GM23248 (cell line): Measurements from ENCODE around the gene SEPTIN2. TPM values are rescaled to one million over a fixed set of nuclear protein-coding genes. Genes with fewer than 3 reads are reported as not detected.
"Not testable (repeated sequence)": the region's sequence is repeated elsewhere in the genome, so short reads cannot be mapped to it uniquely, and the experiment has no call there.

Experiments used
- DNase-seq: peaks from one replicate; pipeline ENCODE4 v3.0.0-alpha.2; 2015
- H2AFZ ChIP-seq: fragments of 200-600 bp; sonication (generic); 2 replicates; pipeline ENCODE4 v1.6.1; 2016; ENCODE audit warnings: antibody characterized with exemption
- H3F3A ChIP-seq: fragments of 200-600 bp; sonication (generic); 2 replicates; pipeline ENCODE4 v1.6.1; 2016; ENCODE audit warnings: mild to moderate bottlenecking, antibody characterized with exemption, mixed run types; ENCODE audit not compliant: insufficient read depth
- H3K27ac ChIP-seq: fragments of 200-600 bp; sonication (generic); 2 replicates; pipeline ENCODE4 v1.5.1; 2016; ENCODE audit warnings: mild to moderate bottlenecking
- H3K27me3 ChIP-seq: fragments of 200-600 bp; sonication (generic); replicated peaks from 2 replicates; pipeline ENCODE4 v1.6.1; 2016; ENCODE audit warnings: mild to moderate bottlenecking; ENCODE audit not compliant: insufficient read depth
- H3K36me3 ChIP-seq: fragments of 200-600 bp; sonication (generic); 2 replicates; pipeline ENCODE4 v1.6.1; 2016; ENCODE audit warnings: low read depth, mild to moderate bottlenecking
- H3K4me1 ChIP-seq: fragments of 200-600 bp; sonication (generic); 2 replicates; pipeline ENCODE4 v1.6.1; 2016; ENCODE audit warnings: mild to moderate bottlenecking; ENCODE audit not compliant: insufficient read depth
- H3K4me2 ChIP-seq: fragments of 200-600 bp; sonication (generic); one replicate; pipeline ENCODE4 v1.6.1; 2016; ENCODE audit warnings: mild to moderate bottlenecking; ENCODE audit not compliant: unreplicated experiment
- H3K4me3 ChIP-seq: fragments of 200-600 bp; sonication (generic); 2 replicates; pipeline ENCODE4 v1.5.1; 2016; ENCODE audit warnings: mild to moderate bottlenecking
- H3K79me2 ChIP-seq: fragments of 200-600 bp; sonication (generic); 2 replicates; pipeline ENCODE4 v1.6.1; 2016; ENCODE audit warnings: mild to moderate bottlenecking; ENCODE audit not compliant: insufficient read depth
- H3K9ac ChIP-seq: fragments of 200-600 bp; sonication (generic); 2 replicates; pipeline ENCODE4 v1.6.1; 2016; ENCODE audit warnings: mild to moderate bottlenecking
- H3K9me2 ChIP-seq: fragments of 200-600 bp; sonication (generic); 2 replicates; pipeline ENCODE4 v1.6.1; 2016; ENCODE audit warnings: mixed run types, mild to moderate bottlenecking, moderate library complexity; ENCODE audit not compliant: insufficient read depth
- H3K9me3 ChIP-seq: fragments of 200-600 bp; sonication (generic); one replicate; pipeline ENCODE4 v1.6.1; 2017; ENCODE audit warnings: low read depth
- H4K20me1 ChIP-seq: fragments of 200-600 bp; sonication (generic); 2 replicates; pipeline ENCODE4 v1.6.0; 2016; ENCODE audit not compliant: insufficient read depth
- EZH2 ChIP-seq: fragments of 200-600 bp; sonication (generic); IDR thresholded peaks from 2 replicates; pipeline ENCODE4 v1.6.1; 2018; ENCODE audit warnings: antibody characterized with exemption, mild to moderate bottlenecking; ENCODE audit not compliant: insufficient read depth, poor library complexity, severe bottlenecking
- EZH2phosphoT487 ChIP-seq: fragments of 200-600 bp; sonication (generic); IDR thresholded peaks from 2 replicates; pipeline ENCODE4 v1.6.1; 2018; ENCODE audit warnings: antibody characterized with exemption, moderate library complexity, mild to moderate bottlenecking, low read depth; ENCODE audit not compliant: insufficient read depth
- WGBS, 2 experiments: methylation state at CpG; one replicate each; pipeline ENCODE4 v1.1.6; 2015 to 2017; ENCODE audit warnings: low lambda C conversion rate in 2 of 2, low coverage in 1 of 2; ENCODE audit errors: missing lambda C conversion rate in 2 of 2; 5-methylcytosine and 5-hydroxymethylcytosine counted together
- in situ Hi-C: fragments of 300-500 bp; cut with MboI; formaldehyde crosslinking; loops from 2 replicates; pipeline ENCODE4 v1.15.0; 2020
- polyA plus RNA-seq: library from polyadenylated mRNA; unstranded; fragments of >200 nt; fragmentation: Nextera tagmentation; extraction: Ambion mirVana; gene quantifications from 2 replicates; pipeline ENCODE4 v1.2.1, GENCODE V29; 2016
- total RNA-seq: library from RNA; depleted of rRNA; stranded (reverse); fragments of >200 nt; shearing (Covaris generic); gene quantifications from 2 replicates; pipeline ENCODE4 v1.2.3, GENCODE V29; 2014

SEPTIN2 gene
- total and polyA plus RNA-seq, 2 experiments from 2014 or later = 499 to 512 TPM

DNA sequence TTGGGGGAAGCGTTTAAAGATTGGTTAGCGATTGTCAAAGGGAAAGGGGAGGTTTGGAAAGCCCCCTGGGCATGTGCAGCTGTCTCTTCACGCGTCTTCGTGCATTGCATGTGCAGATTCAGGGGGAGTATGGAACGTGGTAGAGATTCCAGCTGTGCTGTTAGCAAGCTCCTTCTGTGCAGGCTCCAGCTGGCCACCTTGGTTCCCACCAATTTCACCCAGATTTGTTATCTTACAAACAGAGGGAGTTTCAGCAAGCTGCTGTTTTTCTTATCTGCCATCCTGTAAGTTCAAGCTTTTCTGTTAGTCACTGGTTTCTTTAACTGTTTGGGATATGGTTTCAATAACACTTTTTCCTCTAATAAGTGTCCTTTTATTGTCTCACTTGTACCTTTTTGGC is 70.8 kb downstream of the SEPTIN2 start:
- 86 to 92% methylated on average over 6 of the region's 6 CpGs for whole genome bisulfite sequencing, 2 experiments
- Histone ChIP-seq H3K4me3 (no peak overlapping the region), H3K36me3 (no peaks in the 10 kb centered on the region), H2AFZ (no peak overlapping the region), H4K20me1 (0 out of 2 replicates have a peak, but pooled peaks cover 3% of the 10 kb centered on the region), H3K4me1 (no peaks in the 10 kb centered on the region), H3K27ac (no peak overlapping the region), H3F3A (peaks cover 4% of the 10 kb centered on the region; the same call in 1 of the 2 replicates), H3K27me3 (no peaks in the 10 kb centered on the region), H3K79me2 (peaks cover 96% of the 10 kb centered on the region), H3K9me2 (no peaks in the 10 kb centered on the region), H3K9ac (no peak overlapping the region), H3K4me2 (no peak overlapping the region), H3K9me3 (no peaks in the 10 kb centered on the region)
- TF ChIP-seq EZH2 (no peak), EZH2phosphoT487 (no peak)
- no peak for DNase-seq
- in situ Hi-C loops = no loop called here

- TF ChIP-seq EZH2 (no peak), EZH2phosphoT487 (no peak)
- 0 out of 2 replicates have a peak, but pooled peaks cover 3% of the 10 kb centered on the region for H4K20me1 ChIP-seq
- peaks cover 81% of the 10 kb centered on the region for H3K79me2 ChIP-seq
- H3K36me3 ChIP-seq = no peaks in the 10 kb centered on the region
- H3K27ac ChIP-seq = no peak overlapping the region
- H3K9me2 ChIP-seq = no peaks in the 10 kb centered on the region
- 97 to 98% methylated on average over 2 of the region's 2 CpGs for WGBS, 2 experiments
- in situ Hi-C loops = no loop called here
- no peak overlapping the region for H3K4me3 ChIP-seq
- no peak overlapping the region for H3K4me2 ChIP-seq
- DNase-seq = peak; percentile 32
- no peaks in the 10 kb centered on the region for H3K9me3 ChIP-seq
- H2AFZ ChIP-seq = no peak overlapping the region
- no peaks in the 10 kb centered on the region for H3F3A ChIP-seq
- H3K4me1 ChIP-seq = no peaks in the 10 kb centered on the region
- H3K9ac ChIP-seq = no peak overlapping the region
- no peaks in the 10 kb centered on the region for H3K27me3 ChIP-seq
These were observed 74.0 kb downstream of the SEPTIN2 start for GRCh38 chr2:241389697-241390096.

DNA sequence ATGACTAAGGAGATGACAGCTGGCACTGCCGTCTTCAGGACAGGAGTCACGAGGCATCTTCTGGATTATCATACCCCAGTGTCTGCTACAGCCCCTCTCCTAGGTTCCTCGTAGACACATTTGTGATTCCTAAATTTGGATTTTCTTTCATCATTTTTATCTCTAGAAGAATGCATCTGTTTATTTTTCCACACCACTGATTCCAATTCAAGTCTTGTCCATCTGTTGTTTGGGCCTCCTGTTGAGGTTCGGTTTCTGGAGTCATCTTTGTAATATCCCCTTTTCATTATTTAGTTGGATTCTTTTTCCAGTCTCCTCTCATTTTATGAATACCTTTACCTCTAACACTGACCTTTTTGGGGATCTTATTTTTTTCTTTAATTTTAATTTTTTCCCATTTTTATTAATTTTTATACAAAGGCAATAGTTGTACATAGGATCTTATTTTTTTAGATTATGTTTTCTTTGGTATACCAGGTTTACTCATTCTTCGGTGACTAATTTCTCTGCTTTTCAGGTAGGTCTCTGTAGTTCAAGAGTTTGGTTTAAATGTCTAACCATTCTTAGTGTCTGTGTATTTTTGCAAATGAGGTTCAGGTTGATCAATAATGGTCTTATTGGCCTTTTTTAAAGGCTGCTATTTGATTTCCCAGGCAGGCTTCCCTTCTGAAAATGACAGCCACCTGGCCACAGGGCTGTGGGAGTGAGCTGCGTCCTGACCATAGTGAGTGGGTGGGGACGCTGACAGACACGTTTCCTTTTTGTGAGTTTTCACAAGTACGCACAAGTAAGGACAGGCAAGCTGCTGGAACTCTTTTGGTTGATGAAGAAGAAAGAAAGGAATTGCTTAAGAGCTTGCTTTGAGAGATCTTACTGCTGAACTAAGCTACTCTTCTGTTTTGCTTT is 74.8 kb downstream of the SEPTIN2 start:
- Histone ChIP-seq H3K4me1 (no peaks in the 10 kb centered on the region), H3K27ac (no peak overlapping the region), H3F3A (no peaks in the 10 kb centered on the region), H2AFZ (no peak overlapping the region), H3K36me3 (no peaks in the 10 kb centered on the region), H3K27me3 (no peaks in the 10 kb centered on the region), H3K9me2 (no peaks in the 10 kb centered on the region), H3K79me2 (peaks cover 78% of the 10 kb centered on the region), H3K9me3 (no peaks in the 10 kb centered on the region), H4K20me1 (peaks cover 5% of the 10 kb centered on the region; the same call in 1 of the 2 replicates), H3K9ac (no peak overlapping the region), H3K4me3 (no peak overlapping the region), H3K4me2 (no peak overlapping the region)
- in situ Hi-C loops = no loop called here
- no peak for TF ChIP-seq EZH2phosphoT487
- no peak for TF ChIP-seq EZH2
- DNase-seq = no peak
- 97% methylated on average over 9 of the region's 9 CpGs for WGBS, 2 experiments

GRCh38 chr2:241391892-241392665 is 76.4 kb downstream of the SEPTIN2 start:
- no peak overlapping the region for H2AFZ ChIP-seq
- 74 to 80% methylated on average over 6 of the region's 6 CpGs for WGBS, 2 experiments
- H3F3A ChIP-seq = no peaks in the 10 kb centered on the region
- TF ChIP-seq EZH2 (no peak), EZH2phosphoT487 (no peak)
- H3K36me3 ChIP-seq = no peaks in the 10 kb centered on the region
- H3K27me3 ChIP-seq = no peaks in the 10 kb centered on the region
- H3K9me2 ChIP-seq = no peaks in the 10 kb centered on the region
- peaks cover 6% of the 10 kb centered on the region; the same call in 1 of the 2 replicates for H4K20me1 ChIP-seq
- no peak overlapping the region for H3K4me2 ChIP-seq
- no peak overlapping the region for H3K4me3 ChIP-seq
- H3K27ac ChIP-seq = no peak overlapping the region
- peaks cover 64% of the 10 kb centered on the region for H3K79me2 ChIP-seq
- in situ Hi-C loops = no loop called here
- no peaks in the 10 kb centered on the region for H3K9me3 ChIP-seq
- no peaks in the 10 kb centered on the region for H3K4me1 ChIP-seq
- DNase-seq = peak; percentile 60
- no peak overlapping the region for H3K9ac ChIP-seq

DNA sequence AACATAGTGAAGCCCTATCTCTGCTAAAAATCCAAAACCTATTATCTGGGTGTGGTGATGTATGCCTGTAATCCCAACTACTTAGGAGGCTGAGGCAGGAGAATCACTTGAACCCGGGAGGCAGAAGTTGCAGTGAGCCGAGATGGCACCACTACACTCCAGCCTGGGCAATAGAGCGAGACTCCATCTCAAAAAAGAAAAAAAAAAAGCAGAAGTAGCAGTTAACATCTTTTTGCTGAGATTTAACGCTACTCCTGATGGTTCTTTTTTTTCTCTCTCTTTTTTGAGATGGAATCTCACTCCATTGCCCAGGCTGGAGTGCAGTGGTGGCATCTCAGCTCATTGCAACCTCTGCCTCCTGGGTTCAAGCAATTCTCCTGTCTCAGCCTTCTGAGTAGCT is 77.0 kb downstream of the SEPTIN2 start:
- DNase-seq, H3K9me3 ChIP-seq, H2AFZ ChIP-seq, H4K20me1 ChIP-seq, H3K27ac ChIP-seq, H3K4me2 ChIP-seq, H3K9ac ChIP-seq, H3K9me2 ChIP-seq, in situ Hi-C loops, H3K4me3 ChIP-seq, H3K4me1 ChIP-seq, H3K27me3 ChIP-seq, H3F3A ChIP-seq, H3K36me3 ChIP-seq: not testable (repeated sequence)
- peaks cover 58% of the 10 kb centered on the region for H3K79me2 ChIP-seq
- 100% methylated on average over 4 of the region's 4 CpGs for WGBS, 2 experiments
